ENCODE results near the gene CASP9.

DNA sequence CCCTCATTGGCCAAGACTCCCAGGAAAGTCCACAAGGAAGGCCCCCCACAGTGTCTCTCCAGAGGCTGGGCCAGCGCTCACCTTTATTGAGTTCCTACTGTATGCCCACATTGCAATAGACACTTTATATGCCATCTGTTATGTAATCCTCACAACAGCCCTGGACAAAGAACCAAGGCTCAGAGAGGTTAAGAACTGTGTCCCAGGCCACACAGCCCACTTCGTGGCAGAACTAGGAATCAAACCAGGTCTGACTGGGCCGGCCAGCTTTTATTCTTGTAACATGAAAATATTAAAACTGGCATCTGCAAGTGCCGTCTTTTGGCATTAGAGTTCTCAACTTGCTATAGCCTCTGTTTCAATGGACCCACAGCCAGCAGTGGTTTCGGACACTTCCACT, 81.3 kb downstream of the CASP9 start:
- TF ChIP-seq, protein P1, sequence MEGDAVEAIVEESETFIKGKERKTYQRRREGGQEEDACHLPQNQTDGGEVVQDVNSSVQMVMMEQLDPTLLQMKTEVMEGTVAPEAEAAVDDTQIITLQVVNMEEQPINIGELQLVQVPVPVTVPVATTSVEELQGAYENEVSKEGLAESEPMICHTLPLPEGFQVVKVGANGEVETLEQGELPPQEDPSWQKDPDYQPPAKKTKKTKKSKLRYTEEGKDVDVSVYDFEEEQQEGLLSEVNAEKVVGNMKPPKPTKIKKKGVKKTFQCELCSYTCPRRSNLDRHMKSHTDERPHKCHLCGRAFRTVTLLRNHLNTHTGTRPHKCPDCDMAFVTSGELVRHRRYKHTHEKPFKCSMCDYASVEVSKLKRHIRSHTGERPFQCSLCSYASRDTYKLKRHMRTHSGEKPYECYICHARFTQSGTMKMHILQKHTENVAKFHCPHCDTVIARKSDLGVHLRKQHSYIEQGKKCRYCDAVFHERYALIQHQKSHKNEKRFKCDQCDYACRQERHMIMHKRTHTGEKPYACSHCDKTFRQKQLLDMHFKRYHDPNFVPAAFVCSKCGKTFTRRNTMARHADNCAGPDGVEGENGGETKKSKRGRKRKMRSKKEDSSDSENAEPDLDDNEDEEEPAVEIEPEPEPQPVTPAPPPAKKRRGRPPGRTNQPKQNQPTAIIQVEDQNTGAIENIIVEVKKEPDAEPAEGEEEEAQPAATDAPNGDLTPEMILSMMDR (IDR thresholded peaks at IDR 0.05): no peak
- TF ChIP-seq POLR2A (IDR thresholded peaks at IDR 0.05): no peak
- no peak for TF ChIP-seq POLR2AphosphoS5 (IDR thresholded peaks at IDR 0.05; ENCODE audit: insufficient read depth in 1 of 2, low read depth in 1 of 2)

Data from vagina (tissue), 2 donors.